ENCODE data around the gene PIM1.

The PIM1 gene

GRCh38 chr6:37208793-37209192, 38.8 kb downstream of the PIM1 start:
- TF ChIP-seq REST (IDR thresholded peaks at IDR 0.05; ENCODE audit: insufficient read depth in 1 of 2, low read depth in 2 of 2, low read length in 2 of 2) (no peak), SIN3A (IDR thresholded peaks at IDR 0.05; ENCODE audit: borderline replicate concordance, insufficient read depth, low read length) (no peak), POLR2AphosphoS5 (IDR thresholded peaks at IDR 0.05; ENCODE audit: low read depth, low read length) (no peak)

GRCh38 chr6:37209461-37210205, 39.7 kb downstream of the PIM1 start:
- TF ChIP-seq FOXP2 (optimal IDR thresholded peaks at IDR 0.05; ENCODE audit: borderline replicate concordance, extremely low read depth, extremely low read length, insufficient read depth) (no peak), TAF1 (IDR thresholded peaks at IDR 0.05; ENCODE audit: borderline replicate concordance, insufficient read depth, low read length) (no peak), POLR2AphosphoS5 (IDR thresholded peaks at IDR 0.05; ENCODE audit: low read depth, low read length) (no peak), REST (IDR thresholded peaks at IDR 0.05; ENCODE audit: insufficient read depth in 1 of 2, low read depth in 2 of 2, low read length in 2 of 2) (no peak), SIN3A (IDR thresholded peaks at IDR 0.05; ENCODE audit: borderline replicate concordance, insufficient read depth, low read length) (no peak)

- TF ChIP-seq FOXP2 (optimal IDR thresholded peaks at IDR 0.05; ENCODE audit: borderline replicate concordance, extremely low read depth, extremely low read length, insufficient read depth) (no peak), SIN3A (IDR thresholded peaks at IDR 0.05; ENCODE audit: borderline replicate concordance, insufficient read depth, low read length) (no peak), REST (IDR thresholded peaks at IDR 0.05; ENCODE audit: insufficient read depth in 1 of 2, low read depth in 2 of 2, low read length in 2 of 2) (no peak)
These were observed 40.5 kb downstream of the PIM1 start for GRCh38 chr6:37210313-37210968.

GRCh38 chr6:37212268-37212667, 42.3 kb downstream of the PIM1 start:
- TF ChIP-seq FOXP2 (optimal IDR thresholded peaks at IDR 0.05; ENCODE audit: borderline replicate concordance, extremely low read depth, extremely low read length, insufficient read depth) (no peak), TAF1 (IDR thresholded peaks at IDR 0.05; ENCODE audit: borderline replicate concordance, insufficient read depth, low read length) (no peak), POLR2AphosphoS5 (IDR thresholded peaks at IDR 0.05; ENCODE audit: low read depth, low read length) (no peak), SIN3A (IDR thresholded peaks at IDR 0.05; ENCODE audit: borderline replicate concordance, insufficient read depth, low read length) (no peak), REST (IDR thresholded peaks at IDR 0.05; ENCODE audit: insufficient read depth in 1 of 2, low read depth in 2 of 2, low read length in 2 of 2) (no peak)

Measured in PFSK-1 (cell line).